SK-N-MC (cell line): Measurements from ENCODE around the gene C17orf75.

Experiments
- EZH2 ChIP-seq: fragments of 200-600 bp; sonication (generic); IDR thresholded peaks from one replicate; pipeline ENCODE4 v1.6.1; 2017; ENCODE audit warnings: antibody characterized with exemption
- POLR2AphosphoS5 ChIP-seq: IDR thresholded peaks from 2 replicates; pipeline ENCODE4 v1.6.1; 2012; ENCODE audit warnings: mild to moderate bottlenecking, low read depth, low read length, borderline replicate concordance

- TF ChIP-seq EZH2 (no peak), POLR2AphosphoS5 (no peak)
Measured at GRCh38 chr17:32370426-32370825, 28.5 kb upstream of the C17orf75 start.
